ENCODE measurements around the gene TRABD2B. TPM values are rescaled to one million over a fixed set of nuclear protein-coding genes. Genes with fewer than 3 reads are reported as not detected.

Gene TRABD2B
- polyA plus RNA-seq, 1 of the 3 experiments (the other 2 are of a cell fraction) = 0.03 TPM

DNA sequence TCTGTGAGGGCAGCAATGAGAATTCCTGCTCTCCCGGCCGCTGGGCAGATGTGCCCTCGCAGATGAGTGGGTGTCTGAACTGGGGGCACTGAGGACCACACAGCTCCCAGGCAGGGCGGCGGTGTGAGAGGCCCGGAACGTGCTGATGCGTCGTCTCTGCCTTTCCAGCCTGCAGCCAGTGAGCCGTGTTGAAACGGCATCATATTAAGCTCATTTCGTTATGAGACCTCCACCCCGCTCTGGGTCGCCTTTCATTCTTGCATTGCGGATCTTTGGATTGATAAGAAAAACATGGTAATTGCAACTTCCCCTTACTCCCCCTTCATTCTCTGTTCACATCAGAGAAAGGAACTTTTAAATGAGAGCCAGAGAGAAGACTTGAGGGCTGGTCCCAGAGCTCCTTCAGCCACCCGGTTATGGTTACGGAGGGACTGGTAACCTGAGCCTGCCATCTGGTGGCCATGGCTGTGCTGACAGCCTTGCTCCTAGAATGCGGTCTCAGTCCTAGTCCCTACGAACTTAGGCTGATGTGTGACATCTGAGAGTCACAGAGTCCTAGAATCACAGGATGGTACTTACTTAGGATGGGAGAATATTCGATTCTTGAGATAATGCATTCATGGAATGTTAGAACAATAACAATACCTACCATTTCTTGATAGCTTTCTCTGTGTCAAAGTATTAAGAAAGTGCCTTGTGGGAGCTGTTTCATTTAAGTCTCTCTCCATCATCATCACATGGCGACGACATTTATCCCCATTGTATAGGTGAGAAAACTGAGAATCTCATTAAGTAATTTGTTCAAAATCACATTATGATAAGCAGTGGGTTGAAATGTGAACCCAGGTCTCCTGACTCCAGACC is 271.0 kb downstream of the TRABD2B start (continued):
- TF ChIP-seq GABPA (IDR thresholded peaks at IDR 0.05; ENCODE audit: low read depth) (no peak), TAF1 (IDR thresholded peaks at IDR 0.05; ENCODE audit: borderline replicate concordance, low read depth, low read length) (no peak), YY1 (IDR thresholded peaks at IDR 0.05; ENCODE audit: low read depth) (no peak), TEAD4 (IDR thresholded peaks at IDR 0.05; ENCODE audit: borderline replicate concordance, insufficient read depth) (no peak), RFX5 (IDR thresholded peaks at IDR 0.05; ENCODE audit: low read length) (no peak), MXI1 (IDR thresholded peaks at IDR 0.05; ENCODE audit: low read depth, low read length) (no peak), SMC3 (IDR thresholded peaks at IDR 0.05; ENCODE audit: low read depth, low read length) (peak; percentile 94), POLR2AphosphoS5 (IDR thresholded peaks at IDR 0.05; ENCODE audit: low read depth, low read length) (no peak), RCOR1 (IDR thresholded peaks at IDR 0.05; ENCODE audit: low read length) (0 out of 2 replicates have a peak, but pooled peaks have one; percentile 10), FOXJ3 (CRISPR knock-in tag; IDR thresholded peaks at IDR 0.05) (no peak), MEF2A (IDR thresholded peaks at IDR 0.05; ENCODE audit: borderline replicate concordance, low read depth) (no peak), JUND (IDR thresholded peaks at IDR 0.05) (no peak), NFIC (IDR thresholded peaks at IDR 0.05; ENCODE audit: borderline replicate concordance) (no peak), ELF1 (IDR thresholded peaks at IDR 0.05) (no peak)
- TF ChIP-seq, protein P1, sequence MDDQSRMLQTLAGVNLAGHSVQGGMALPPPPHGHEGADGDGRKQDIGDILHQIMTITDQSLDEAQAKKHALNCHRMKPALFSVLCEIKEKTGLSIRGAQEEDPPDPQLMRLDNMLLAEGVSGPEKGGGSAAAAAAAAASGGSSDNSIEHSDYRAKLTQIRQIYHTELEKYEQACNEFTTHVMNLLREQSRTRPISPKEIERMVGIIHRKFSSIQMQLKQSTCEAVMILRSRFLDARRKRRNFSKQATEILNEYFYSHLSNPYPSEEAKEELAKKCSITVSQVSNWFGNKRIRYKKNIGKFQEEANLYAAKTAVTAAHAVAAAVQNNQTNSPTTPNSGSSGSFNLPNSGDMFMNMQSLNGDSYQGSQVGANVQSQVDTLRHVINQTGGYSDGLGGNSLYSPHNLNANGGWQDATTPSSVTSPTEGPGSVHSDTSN (IDR thresholded peaks at IDR 0.05) = no peak
- TF ChIP-seq, protein P2, sequence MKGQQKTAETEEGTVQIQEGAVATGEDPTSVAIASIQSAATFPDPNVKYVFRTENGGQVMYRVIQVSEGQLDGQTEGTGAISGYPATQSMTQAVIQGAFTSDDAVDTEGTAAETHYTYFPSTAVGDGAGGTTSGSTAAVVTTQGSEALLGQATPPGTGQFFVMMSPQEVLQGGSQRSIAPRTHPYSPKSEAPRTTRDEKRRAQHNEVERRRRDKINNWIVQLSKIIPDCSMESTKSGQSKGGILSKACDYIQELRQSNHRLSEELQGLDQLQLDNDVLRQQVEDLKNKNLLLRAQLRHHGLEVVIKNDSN (IDR thresholded peaks at IDR 0.05; ENCODE audit: borderline replicate concordance, low read depth) = no peak
- TF ChIP-seq, protein P3, sequence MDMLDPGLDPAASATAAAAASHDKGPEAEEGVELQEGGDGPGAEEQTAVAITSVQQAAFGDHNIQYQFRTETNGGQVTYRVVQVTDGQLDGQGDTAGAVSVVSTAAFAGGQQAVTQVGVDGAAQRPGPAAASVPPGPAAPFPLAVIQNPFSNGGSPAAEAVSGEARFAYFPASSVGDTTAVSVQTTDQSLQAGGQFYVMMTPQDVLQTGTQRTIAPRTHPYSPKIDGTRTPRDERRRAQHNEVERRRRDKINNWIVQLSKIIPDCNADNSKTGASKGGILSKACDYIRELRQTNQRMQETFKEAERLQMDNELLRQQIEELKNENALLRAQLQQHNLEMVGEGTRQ (IDR thresholded peaks at IDR 0.05; ENCODE audit: borderline replicate concordance, low read depth, low read length) = no peak
- TF ChIP-seq, protein P4, sequence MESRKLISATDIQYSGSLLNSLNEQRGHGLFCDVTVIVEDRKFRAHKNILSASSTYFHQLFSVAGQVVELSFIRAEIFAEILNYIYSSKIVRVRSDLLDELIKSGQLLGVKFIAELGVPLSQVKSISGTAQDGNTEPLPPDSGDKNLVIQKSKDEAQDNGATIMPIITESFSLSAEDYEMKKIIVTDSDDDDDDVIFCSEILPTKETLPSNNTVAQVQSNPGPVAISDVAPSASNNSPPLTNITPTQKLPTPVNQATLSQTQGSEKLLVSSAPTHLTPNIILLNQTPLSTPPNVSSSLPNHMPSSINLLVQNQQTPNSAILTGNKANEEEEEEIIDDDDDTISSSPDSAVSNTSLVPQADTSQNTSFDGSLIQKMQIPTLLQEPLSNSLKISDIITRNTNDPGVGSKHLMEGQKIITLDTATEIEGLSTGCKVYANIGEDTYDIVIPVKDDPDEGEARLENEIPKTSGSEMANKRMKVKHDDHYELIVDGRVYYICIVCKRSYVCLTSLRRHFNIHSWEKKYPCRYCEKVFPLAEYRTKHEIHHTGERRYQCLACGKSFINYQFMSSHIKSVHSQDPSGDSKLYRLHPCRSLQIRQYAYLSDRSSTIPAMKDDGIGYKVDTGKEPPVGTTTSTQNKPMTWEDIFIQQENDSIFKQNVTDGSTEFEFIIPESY (IDR thresholded peaks at IDR 0.05; ENCODE audit: borderline replicate concordance, low read depth) = no peak
- TF ChIP-seq, protein P5, sequence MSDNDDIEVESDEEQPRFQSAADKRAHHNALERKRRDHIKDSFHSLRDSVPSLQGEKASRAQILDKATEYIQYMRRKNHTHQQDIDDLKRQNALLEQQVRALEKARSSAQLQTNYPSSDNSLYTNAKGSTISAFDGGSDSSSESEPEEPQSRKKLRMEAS (IDR thresholded peaks at IDR 0.05; ENCODE audit: low read depth) = no peak

Measured in SK-N-SH (cell line).